Mucosa of rectum (tissue), 2 donors: ENCODE measurements around the gene CYP2U1.
"Not testable (repeated sequence)": the region's sequence is repeated elsewhere in the genome, so short reads cannot be mapped to it uniquely, and the experiment has no call there.

Source experiments
- H3K27ac ChIP-seq, 2 donors: one replicate each; pipeline ENCODE4 v1.7.0; 2013; ENCODE audit warnings: inconsistent platforms in 2 of 2, low read depth in 2 of 2, low read length in 2 of 2
- H3K27me3 ChIP-seq, 2 donors: one replicate each; pipeline ENCODE4 v1.7.0; 2013; ENCODE audit warnings: low read length in 2 of 2; ENCODE audit not compliant: control insufficient read depth in 2 of 2, insufficient read depth in 2 of 2
- H3K36me3 ChIP-seq, 2 donors: one replicate each; pipeline ENCODE4 v1.7.0; 2013; ENCODE audit warnings: low read length in 2 of 2; ENCODE audit not compliant: control insufficient read depth in 2 of 2, insufficient read depth in 2 of 2
- H3K4me1 ChIP-seq, 2 donors: one replicate each; pipeline ENCODE4 v1.7.0; 2013; ENCODE audit warnings: low read length in 2 of 2, mild to moderate bottlenecking in 1 of 2; ENCODE audit not compliant: control insufficient read depth in 2 of 2, insufficient read depth in 2 of 2
- H3K4me3 ChIP-seq, 2 donors: one replicate each; pipeline ENCODE4 v1.7.0; 2013; ENCODE audit warnings: low read length in 2 of 2
- H3K9ac ChIP-seq, 2 donors: one replicate each; pipeline ENCODE4 v1.7.0; 2013; ENCODE audit warnings: low read length in 2 of 2, low read depth in 1 of 2, mild to moderate bottlenecking in 1 of 2
- H3K9me3 ChIP-seq, 2 donors: one replicate each; pipeline ENCODE4 v1.7.0; 2013; ENCODE audit warnings: low read length in 2 of 2; ENCODE audit not compliant: control insufficient read depth in 2 of 2
- donor health status: healthy.
- donor health status: Normal muscosa, but diverticular disease.

The CYP2U1 gene

GRCh38 chr4:107897823-107898222, 33.5 kb upstream of the CYP2U1 start:
- Histone ChIP-seq H3K27ac (no peak overlapping the region), H3K9ac (no peak overlapping the region), H3K4me3 (no peak overlapping the region), H3K4me1 (peaks cover 0 to 5% of the 10 kb centered on the region in 2 donors), H3K9me3 (no peaks in the 10 kb centered on the region), H3K27me3 (no peaks in the 10 kb centered on the region), H3K36me3 (peaks cover 0 to 4% of the 10 kb centered on the region in 2 donors)

GRCh38 chr4:107900067-107900466, 31.3 kb upstream of the CYP2U1 start:
- no peak overlapping the region for H3K27ac ChIP-seq

GRCh38 chr4:107900508-107900907, 30.8 kb upstream of the CYP2U1 start:
- H3K36me3 ChIP-seq, result peaks cover 2 to 4% of the 10 kb centered on the region in 2 donors
- H3K4me3 ChIP-seq, result no peak overlapping the region
- H3K4me1 ChIP-seq, result peaks cover 0 to 5% of the 10 kb centered on the region in 2 donors
- H3K9me3 ChIP-seq, result no peaks in the 10 kb centered on the region
- H3K9ac ChIP-seq, result no peak overlapping the region
- H3K27me3 ChIP-seq, result no peaks in the 10 kb centered on the region
- H3K27ac ChIP-seq, result no peak overlapping the region

More at GRCh38 chr4:107900067-107900466, 31.3 kb upstream of the CYP2U1 start:
- Histone ChIP-seq H3K27me3 (no peaks in the 10 kb centered on the region), H3K9ac (no peak overlapping the region), H3K4me3 (no peak overlapping the region), H3K4me1 (peaks cover 0 to 5% of the 10 kb centered on the region in 2 donors), H3K9me3 (no peaks in the 10 kb centered on the region), H3K36me3 (peaks cover 2 to 4% of the 10 kb centered on the region in 2 donors)

- H3K27ac ChIP-seq, result no peak overlapping the region
- H3K9me3 ChIP-seq, result no peaks in the 10 kb centered on the region
Observed at GRCh38 chr4:107901213-107901934, 30.0 kb upstream of the CYP2U1 start.

GRCh38 chr4:107902715-107903114, 28.6 kb upstream of the CYP2U1 start:
- Histone ChIP-seq H3K4me1 (no peaks in the 10 kb centered on the region), H3K9me3 (no peaks in the 10 kb centered on the region), H3K36me3 (peaks cover 2 to 4% of the 10 kb centered on the region in 2 donors), H3K4me3 (no peak overlapping the region), H3K9ac (no peak overlapping the region), H3K27ac (no peak overlapping the region), H3K27me3 (no peaks in the 10 kb centered on the region)

More at GRCh38 chr4:107901213-107901934, 30.0 kb upstream of the CYP2U1 start:
- Histone ChIP-seq H3K27me3 (no peaks in the 10 kb centered on the region), H3K4me3 (no peak overlapping the region), H3K9ac (no peak overlapping the region), H3K4me1 (no peaks in the 10 kb centered on the region), H3K36me3 (peaks cover 2 to 4% of the 10 kb centered on the region in 2 donors)

- not testable (repeated sequence) for H3K27me3 ChIP-seq, H3K4me1 ChIP-seq, H3K4me3 ChIP-seq, H3K9me3 ChIP-seq, H3K27ac ChIP-seq, H3K36me3 ChIP-seq, H3K9ac ChIP-seq
Observed at GRCh38 chr4:107905082-107905481, 26.3 kb upstream of the CYP2U1 start.

- peaks cover 0 to 14% of the 10 kb centered on the region in 2 donors for H3K36me3 ChIP-seq
- no peak overlapping the region for H3K9ac ChIP-seq
- no peaks in the 10 kb centered on the region for H3K9me3 ChIP-seq
- no peak overlapping the region for H3K4me3 ChIP-seq
- H3K27me3 ChIP-seq, result no peaks in the 10 kb centered on the region
- no peak overlapping the region for H3K27ac ChIP-seq
- no peaks in the 10 kb centered on the region for H3K4me1 ChIP-seq
Observed at GRCh38 chr4:107906458-107907100, 24.8 kb upstream of the CYP2U1 start.

GRCh38 chr4:107908377-107908776, 23.0 kb upstream of the CYP2U1 start:
- H3K4me3 ChIP-seq, result no peak overlapping the region
- H3K9me3 ChIP-seq, result no peaks in the 10 kb centered on the region
- H3K36me3 ChIP-seq, result peaks cover 0 to 11% of the 10 kb centered on the region in 2 donors
- no peak overlapping the region for H3K9ac ChIP-seq
- H3K4me1 ChIP-seq, result no peaks in the 10 kb centered on the region
- no peak overlapping the region for H3K27ac ChIP-seq
- H3K27me3 ChIP-seq, result no peaks in the 10 kb centered on the region

- Histone ChIP-seq H3K27ac (no peak overlapping the region), H3K4me3 (no peak overlapping the region), H3K9ac (no peak overlapping the region), H3K36me3 (peaks cover 0 to 13% of the 10 kb centered on the region in 2 donors), H3K4me1 (no peaks in the 10 kb centered on the region), H3K9me3 (no peaks in the 10 kb centered on the region), H3K27me3 (no peaks in the 10 kb centered on the region)
Observed at GRCh38 chr4:107913283-107913899, 18.0 kb upstream of the CYP2U1 start.

GRCh38 chr4:107915220-107915619, 16.1 kb upstream of the CYP2U1 start:
- Histone ChIP-seq H3K4me1 (no peaks in the 10 kb centered on the region), H3K4me3 (no peak overlapping the region), H3K36me3 (peaks cover 0 to 7% of the 10 kb centered on the region in 2 donors), H3K9ac (no peak overlapping the region), H3K27ac (no peak overlapping the region), H3K9me3 (no peaks in the 10 kb centered on the region), H3K27me3 (no peaks in the 10 kb centered on the region)
